Upper lobe of right lung (tissue), 1 donor: ENCODE results near the gene RSF1. TPM values are rescaled to one million over a fixed set of nuclear protein-coding genes. Genes with fewer than 3 reads are reported as not detected.
A peak's percentile ranks its signal among the peaks of the same experiment; 100 is the strongest.
"Not testable (repeated sequence)": the region's sequence is repeated elsewhere in the genome, so short reads cannot be mapped to it uniquely, and the experiment has no call there.

Experiments used
- ATAC-seq: fragments of 200-7000 bp; cut with Tn5 transposase; one replicate; pipeline ENCODE4 v1.9.1; 2020; ENCODE audit warnings: mild to moderate bottlenecking, moderate library complexity
- DNase-seq: peaks from one replicate; pipeline ENCODE4 v3.0.0-alpha.2; 2020
- H3K27ac ChIP-seq: fragments of 200-600 bp; one replicate; pipeline ENCODE4 v1.8.0; 2022
- H3K27me3 ChIP-seq: fragments of 200-600 bp; one replicate; pipeline ENCODE4 v1.8.0; 2022; ENCODE audit warnings: mild to moderate bottlenecking
- H3K36me3 ChIP-seq: fragments of 200-600 bp; one replicate; pipeline ENCODE4 v1.8.0; 2022
- H3K4me1 ChIP-seq: fragments of 200-600 bp; one replicate; pipeline ENCODE4 v1.8.0; 2022
- H3K4me3 ChIP-seq: fragments of 200-600 bp; one replicate; pipeline ENCODE4 v1.8.0; 2022; ENCODE audit warnings: mild to moderate bottlenecking
- H3K9me3 ChIP-seq: fragments of 200-600 bp; one replicate; pipeline ENCODE4 v1.8.0; 2022
- CTCF ChIP-seq: fragments of 200-600 bp; IDR thresholded peaks from one replicate; pipeline ENCODE4 v1.8.0; 2022; ENCODE audit warnings: antibody characterized with exemption
- intact Hi-C: fragments of 100-400 bp; cut with DNase I; formaldehyde crosslinking; loops from one replicate; pipeline ENCODE4 v1.11.0; 2022
- total RNA-seq: library from RNA; stranded (reverse); fragmentation: NEBNext Ultra II Directional; extraction: Animal tissue kit (Norgen Biotek cat#: 25700); gene quantifications from one replicate; pipeline ENCODE4 v1.2.1, GENCODE V29; 2021
- donor health status: DM: no; HTN: yes; CAD: no; lungs with severe emphysema.

Gene RSF1
- total RNA-seq, 1 donor from 2014 or later, result 62.5 TPM

- H3K27me3 ChIP-seq, result no peaks in the 10 kb centered on the region
- DNase-seq (no peak), ATAC-seq (no peak)
- intact Hi-C loops, result no loop called here
- peaks cover 19% of the 10 kb centered on the region for H3K36me3 ChIP-seq
- TF ChIP-seq CTCF, result no peak
- no peak overlapping the region for H3K27ac ChIP-seq
- H3K4me1 ChIP-seq, result no peaks in the 10 kb centered on the region
- no peak overlapping the region for H3K4me3 ChIP-seq
- H3K9me3 ChIP-seq, result no peaks in the 10 kb centered on the region
These were observed 34.3 kb upstream of the RSF1 start for GRCh38 chr11:77854838-77855237.

- Histone ChIP-seq H3K9me3 (no peaks in the 10 kb centered on the region), H3K4me1 (no peaks in the 10 kb centered on the region), H3K4me3 (no peak overlapping the region), H3K36me3 (peaks cover 17% of the 10 kb centered on the region), H3K27me3 (no peaks in the 10 kb centered on the region), H3K27ac (no peak overlapping the region)
- DNase-seq (no peak), ATAC-seq (no peak)
- no peak for TF ChIP-seq CTCF
- intact Hi-C loops, result no loop called here
These were observed 31.0 kb upstream of the RSF1 start for GRCh38 chr11:77851503-77851902.

- intact Hi-C loops, H3K27ac ChIP-seq, DNase-seq, ATAC-seq, H3K27me3 ChIP-seq, H3K9me3 ChIP-seq, H3K4me3 ChIP-seq, H3K4me1 ChIP-seq: not testable (repeated sequence)
- H3K36me3 ChIP-seq, result peaks cover 42% of the 10 kb centered on the region
These were observed 23.2 kb upstream of the RSF1 start for GRCh38 chr11:77843700-77844099.

GRCh38 chr11:77842441-77843121, 22.1 kb upstream of the RSF1 start:
- Histone ChIP-seq H3K27me3 (no peaks in the 10 kb centered on the region), H3K36me3 (peaks cover 37% of the 10 kb centered on the region), H3K4me1 (no peaks in the 10 kb centered on the region), H3K9me3 (no peaks in the 10 kb centered on the region), H3K4me3 (no peak overlapping the region), H3K27ac (no peak overlapping the region)
- TF ChIP-seq CTCF, result no peak
- DNase-seq (no peak), ATAC-seq (peak; percentile 38)
- intact Hi-C loops, result no loop called here

GRCh38 chr11:77833302-77833701, 12.8 kb upstream of the RSF1 start:
- H3K4me3 ChIP-seq, result no peak overlapping the region
- H3K36me3 ChIP-seq, result peaks cover 6% of the 10 kb centered on the region
- ATAC-seq (no peak), DNase-seq (no peak)
- intact Hi-C loops, result no loop called here
- TF ChIP-seq CTCF, result no peak
- H3K27me3 ChIP-seq, result no peaks in the 10 kb centered on the region
- H3K4me1 ChIP-seq, result no peaks in the 10 kb centered on the region
- no peak overlapping the region for H3K27ac ChIP-seq
- no peaks in the 10 kb centered on the region for H3K9me3 ChIP-seq

- no peaks in the 10 kb centered on the region for H3K36me3 ChIP-seq
- no peaks in the 10 kb centered on the region for H3K27me3 ChIP-seq
- TF ChIP-seq CTCF, result no peak
- no peaks in the 10 kb centered on the region for H3K9me3 ChIP-seq
- intact Hi-C loops, result no loop called here
- no peak overlapping the region for H3K4me3 ChIP-seq
- no peak for ATAC-seq
- H3K4me1 ChIP-seq, result peaks cover 3% of the 10 kb centered on the region
- H3K27ac ChIP-seq, result no peak overlapping the region
- no peak for DNase-seq
These were observed 8.4 kb upstream of the RSF1 start for GRCh38 chr11:77828926-77829325.
